GM18508 (cell line): ENCODE data around the gene HHAT.

Experiments used
- ATAC-seq: cut with Tn5 transposase; IDR thresholded peaks from one replicate; pipeline ENCODE4 v1.9.1; 2021; ENCODE audit warnings: moderate number of reproducible peaks; ENCODE audit not compliant: insufficient read depth, unreplicated experiment

HHAT gene

GRCh38 chr1:210525716-210526454 lies 197.2 kb downstream of the HHAT start:
- ATAC-seq, result no peak

DNA sequence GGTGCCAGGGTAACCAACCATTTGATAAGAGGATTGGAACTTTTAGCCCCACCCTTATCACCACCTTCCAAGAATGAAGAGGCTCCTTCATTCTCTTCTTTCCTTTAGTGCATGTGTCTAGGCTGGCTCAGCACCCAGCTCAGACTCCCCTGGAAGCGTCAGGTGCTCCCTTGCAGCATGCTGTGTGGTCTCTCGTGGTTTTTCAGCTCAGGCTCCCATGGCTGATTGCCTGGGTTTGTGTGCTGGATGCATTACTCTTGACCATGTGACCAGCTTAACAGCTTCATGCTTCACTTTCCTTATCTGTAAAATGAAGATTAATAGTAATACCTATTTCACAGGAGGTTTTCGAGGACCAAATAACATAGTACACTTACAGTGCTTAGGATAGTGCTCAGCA lies 198.4 kb downstream of the HHAT start:
- no peak for ATAC-seq

GRCh38 chr1:210531475-210532222 lies 202.9 kb downstream of the HHAT start:
- no peak for ATAC-seq

DNA sequence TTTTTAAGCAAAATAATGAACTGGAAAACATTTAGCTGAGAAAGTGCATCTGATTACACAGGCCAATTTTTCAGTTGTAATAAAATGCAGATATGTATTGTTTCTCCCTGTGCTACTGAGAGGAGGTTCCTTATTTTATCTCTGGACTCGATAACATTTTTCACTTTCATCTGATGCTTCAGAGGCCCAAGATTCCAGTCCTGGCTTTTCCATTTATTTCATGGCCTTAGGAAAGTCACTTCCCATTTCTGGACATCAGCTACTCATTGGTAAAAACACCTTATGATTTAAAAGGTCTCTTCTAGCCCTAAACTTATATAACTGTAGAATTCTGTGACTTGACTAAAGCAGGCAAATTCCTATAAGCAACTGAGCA lies 203.5 kb downstream of the HHAT start:
- ATAC-seq, result no peak

DNA sequence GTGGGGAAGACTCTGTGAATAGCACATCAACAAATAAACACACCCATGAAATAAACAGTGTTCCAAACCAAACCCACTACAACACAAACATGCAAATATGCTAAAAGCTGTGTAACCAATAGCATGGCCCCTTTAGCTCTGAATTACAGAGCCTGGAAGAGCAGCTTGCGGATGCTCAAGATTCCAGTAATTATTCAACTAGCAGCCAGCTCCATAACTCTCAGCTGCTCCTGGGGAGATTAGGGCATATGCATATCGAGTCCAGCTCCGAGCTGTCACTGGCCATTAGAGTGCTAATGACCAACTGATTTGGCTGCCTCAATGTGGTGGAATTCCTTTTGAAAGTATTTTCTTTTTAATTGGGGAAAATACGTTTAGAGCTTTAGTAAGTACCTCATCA lies 207.1 kb downstream of the HHAT start:
- no peak for ATAC-seq

GRCh38 chr1:210536254-210536961 lies 207.7 kb downstream of the HHAT start:
- ATAC-seq, result no peak

GRCh38 chr1:210540288-210540687 lies 211.6 kb downstream of the HHAT start:
- no peak for ATAC-seq

DNA sequence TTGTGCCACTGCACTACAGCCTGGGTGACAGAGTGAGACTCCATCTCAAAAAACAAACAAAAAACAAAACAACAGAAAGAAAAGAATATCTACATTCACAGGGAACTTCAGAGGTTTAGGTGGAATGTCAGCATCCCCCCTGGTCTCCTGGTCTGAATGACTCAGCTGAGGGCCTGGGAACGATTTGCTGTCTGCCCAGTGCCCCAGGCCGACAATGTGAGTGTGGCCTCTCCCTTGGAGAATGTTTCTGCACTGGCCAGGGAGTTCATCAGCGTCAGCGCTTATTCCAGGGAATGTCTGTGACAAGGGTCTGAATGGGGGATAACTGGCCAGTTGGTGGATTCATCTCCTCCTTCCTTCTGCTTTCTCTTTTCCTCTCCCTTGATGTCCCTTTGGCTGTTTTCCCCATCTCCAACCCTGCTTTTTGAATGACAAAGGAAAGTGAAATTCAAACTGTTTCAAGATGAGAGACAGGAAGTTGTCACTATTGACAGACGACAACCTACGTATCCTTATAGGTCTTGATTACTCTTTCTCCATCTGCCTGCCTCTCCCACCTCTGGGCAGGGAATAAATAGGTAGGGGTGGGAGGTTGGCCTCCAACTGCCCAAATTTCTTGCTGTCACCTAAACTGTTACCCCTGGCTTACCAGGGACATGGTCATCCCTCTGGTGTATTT lies 213.1 kb downstream of the HHAT start:
- no peak for ATAC-seq

GRCh38 chr1:210551899-210552298 lies 223.2 kb downstream of the HHAT start:
- ATAC-seq, result no peak

DNA sequence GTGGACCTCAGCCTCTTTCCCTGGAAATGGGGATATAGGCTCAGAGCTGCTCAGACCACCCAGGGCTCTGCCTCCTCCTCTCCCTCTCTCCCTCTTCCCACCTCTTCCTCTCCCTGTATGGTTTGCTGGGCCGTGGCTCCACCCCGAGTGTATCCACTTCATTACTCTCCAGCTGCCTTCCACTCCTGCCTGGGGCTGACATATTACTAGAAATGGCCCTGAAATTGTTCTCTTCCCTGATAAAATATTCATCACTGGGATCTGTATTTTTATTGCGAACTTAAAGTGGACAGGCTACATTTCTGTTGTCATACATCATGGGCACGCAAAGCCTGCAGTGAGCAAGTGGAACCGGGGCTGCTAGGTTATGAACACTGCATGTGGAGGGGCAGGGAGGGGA lies 225.0 kb downstream of the HHAT start:
- ATAC-seq, result no peak

GRCh38 chr1:210554382-210554781 lies 225.7 kb downstream of the HHAT start:
- ATAC-seq, result no peak

DNA sequence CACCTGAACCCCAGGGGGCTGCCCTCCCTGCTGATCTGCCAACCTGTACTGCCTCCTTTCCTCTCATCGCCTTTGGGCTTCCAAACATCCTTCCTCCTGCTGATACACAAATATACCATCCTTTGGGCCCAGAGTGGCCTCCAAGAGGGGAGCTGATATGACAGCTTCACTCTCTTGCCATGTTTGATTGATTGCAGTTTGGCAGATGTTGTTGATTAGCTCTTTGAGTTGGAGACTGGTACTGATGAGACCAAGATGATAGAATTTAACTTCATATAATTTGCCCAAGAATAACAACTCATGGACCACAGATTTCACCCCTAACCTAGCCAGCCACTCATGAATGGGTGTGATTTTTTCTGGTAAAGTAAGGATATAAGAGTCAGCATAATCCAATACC lies 227.8 kb downstream of the HHAT start:
- no peak for ATAC-seq

- ATAC-seq, result no peak
Measured at GRCh38 chr1:210557426-210558077, 228.8 kb downstream of the HHAT start.

- no peak for ATAC-seq
Measured at GRCh38 chr1:210558302-210558701, 229.6 kb downstream of the HHAT start.

DNA sequence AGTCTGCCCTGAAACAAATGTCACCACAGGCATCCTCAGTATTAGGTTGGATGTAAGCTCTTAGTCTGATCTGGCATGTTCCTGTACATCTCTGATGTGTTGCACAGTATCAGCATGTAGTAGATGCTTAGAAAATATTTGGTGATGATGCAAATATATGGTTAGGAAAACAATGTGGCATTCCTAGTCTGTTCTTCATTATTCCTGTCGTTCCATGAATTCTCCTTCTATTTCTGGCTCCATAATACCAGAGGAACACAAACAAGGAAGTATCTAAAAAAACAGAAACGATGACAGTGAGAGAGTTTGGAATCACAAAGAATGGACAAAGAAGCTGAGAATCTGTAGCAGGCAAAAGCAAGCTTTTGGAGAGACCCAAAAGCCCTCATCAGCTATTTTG lies 236.6 kb downstream of the HHAT start:
- ATAC-seq, result no peak

- no peak for ATAC-seq
Measured at GRCh38 chr1:210568631-210569030, 239.9 kb downstream of the HHAT start.

DNA sequence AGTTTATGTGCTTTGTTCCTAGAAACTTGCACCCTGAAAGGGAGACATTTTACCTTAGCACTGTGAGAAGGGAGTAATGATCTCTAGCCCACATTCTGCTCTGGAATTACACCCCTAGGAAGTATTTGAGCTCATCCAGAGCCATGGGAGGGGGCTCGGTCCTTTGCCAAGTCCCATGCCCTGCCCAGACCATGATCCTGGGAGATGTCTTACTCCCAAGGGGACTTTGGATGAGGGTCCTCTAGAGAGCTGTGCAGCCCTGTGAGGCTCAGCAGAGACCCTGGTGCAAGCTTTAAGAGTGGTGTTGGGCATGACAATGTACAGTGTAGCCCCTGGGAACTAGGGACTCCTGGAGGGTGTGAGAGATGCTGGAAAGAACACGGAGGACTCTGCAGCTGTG lies 241.4 kb downstream of the HHAT start:
- no peak for ATAC-seq

GRCh38 chr1:210571356-210572284 lies 242.9 kb downstream of the HHAT start:
- no peak for ATAC-seq

DNA sequence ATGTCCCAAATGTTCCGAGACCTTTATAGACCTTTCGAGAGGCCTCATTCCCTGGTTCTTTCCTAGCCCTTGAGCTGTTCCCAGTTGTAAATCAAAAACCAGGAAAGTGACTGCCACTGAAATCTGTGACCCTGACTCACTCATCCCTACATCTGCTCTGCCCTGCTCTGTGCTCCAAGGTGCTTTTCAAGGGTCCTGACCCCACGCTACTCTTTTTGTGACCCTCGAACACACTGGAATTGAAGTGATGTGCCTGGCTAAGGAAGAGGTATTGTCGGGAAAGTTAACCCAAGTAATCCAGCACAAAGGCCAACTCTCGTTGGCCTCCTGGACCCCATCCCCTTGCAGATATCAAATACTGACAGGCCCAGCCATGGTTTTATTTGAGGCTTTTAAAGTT lies 244.4 kb downstream of the HHAT start:
- ATAC-seq, result no peak
